GM23338 (cell line): ENCODE data around the gene ALG10B. TPM values are rescaled to one million over a fixed set of nuclear protein-coding genes. Genes with fewer than 3 reads are reported as not detected.

Experiments used
- ATAC-seq: fragments of 200-7000 bp; cut with Tn5 transposase; 3 replicates; pipeline ENCODE4 v1.9.1; 2020
- DNase-seq: peaks from one replicate; pipeline ENCODE4 v3.0.0-alpha.2; 2015; ENCODE audit warnings: low spot score
- H2AFZ ChIP-seq: fragments of 200-600 bp; sonication (generic); 2 replicates; pipeline ENCODE4 v1.8.0; 2016; ENCODE audit warnings: antibody characterized with exemption, mild to moderate bottlenecking, moderate library complexity
- H3F3A ChIP-seq: fragments of 200-600 bp; sonication (generic); replicated peaks from 2 replicates; pipeline ENCODE4 v1.8.0; 2017; ENCODE audit warnings: antibody characterized with exemption, mixed run types, low read depth
- H3K27ac ChIP-seq: fragments of 200-600 bp; sonication (generic); 2 replicates; pipeline ENCODE4 v1.6.1; 2016; ENCODE audit warnings: low read depth
- H3K27me3 ChIP-seq: fragments of 200-600 bp; sonication (generic); 2 replicates; pipeline ENCODE4 v1.8.0; 2016; ENCODE audit warnings: mild to moderate bottlenecking, mixed run types, moderate library complexity; ENCODE audit not compliant: insufficient read depth
- H3K36me3 ChIP-seq: fragments of 200-600 bp; sonication (generic); 2 replicates; pipeline ENCODE4 v1.8.0; 2016; ENCODE audit warnings: mild to moderate bottlenecking; ENCODE audit not compliant: insufficient read depth
- H3K4me1 ChIP-seq: fragments of 200-600 bp; sonication (generic); 2 replicates; pipeline ENCODE4 v1.8.0; 2016; ENCODE audit warnings: mild to moderate bottlenecking, moderate library complexity; ENCODE audit not compliant: insufficient read depth
- H3K4me2 ChIP-seq: fragments of 200-600 bp; sonication (generic); 2 replicates; pipeline ENCODE4 v1.7.1; 2017; ENCODE audit warnings: mixed run types
- H3K4me3 ChIP-seq: fragments of 200-600 bp; sonication (generic); 2 replicates; pipeline ENCODE4 v1.6.1; 2016; ENCODE audit warnings: mixed run types
- H3K79me2 ChIP-seq: fragments of 200-600 bp; sonication (generic); replicated peaks from 2 replicates; pipeline ENCODE4 v1.8.0; 2017; ENCODE audit warnings: mild to moderate bottlenecking; ENCODE audit not compliant: insufficient read depth
- H3K9me2 ChIP-seq: fragments of 200-600 bp; sonication (generic); 2 replicates; pipeline ENCODE4 v1.8.0; 2017; ENCODE audit not compliant: insufficient read depth
- H4K20me1 ChIP-seq: fragments of 200-600 bp; sonication (generic); replicated peaks from 2 replicates; pipeline ENCODE4 v1.8.0; 2017; ENCODE audit warnings: mild to moderate bottlenecking; ENCODE audit not compliant: insufficient read depth
- H3K27ac Mint-ChIP-seq: 2 replicates; pipeline ENCODE4 v1.8.0; 2020; ENCODE audit warnings: inconsistent platforms, mild to moderate bottlenecking, moderate library complexity, mixed read lengths
- H3K27me3 Mint-ChIP-seq: 3 replicates; pipeline ENCODE4 v1.8.0; 2022; ENCODE audit warnings: low read depth, mild to moderate bottlenecking, moderate library complexity, mixed read lengths, inconsistent platforms; ENCODE audit not compliant: insufficient read depth, poor library complexity
- H3K36me3 Mint-ChIP-seq: 3 replicates; pipeline ENCODE4 v1.8.0; 2021; ENCODE audit warnings: low read depth, mild to moderate bottlenecking, inconsistent platforms, moderate library complexity, mixed read lengths
- H3K4me1 Mint-ChIP-seq: 3 replicates; pipeline ENCODE4 v1.8.0; 2020; ENCODE audit warnings: mild to moderate bottlenecking, inconsistent platforms, mixed read lengths
- H3K4me3 Mint-ChIP-seq: 3 replicates; pipeline ENCODE4 v1.8.0; 2021; ENCODE audit warnings: moderate library complexity, mild to moderate bottlenecking, inconsistent platforms, mixed read lengths
- H3K9me3 Mint-ChIP-seq: 3 replicates; pipeline ENCODE4 v1.8.0; 2020; ENCODE audit warnings: moderate library complexity, mild to moderate bottlenecking, inconsistent platforms, mixed read lengths
- EZH2 ChIP-seq: fragments of 200-600 bp; sonication (generic); IDR thresholded peaks from one replicate; pipeline ENCODE4 v1.8.0; 2017; ENCODE audit warnings: antibody characterized with exemption, mild to moderate bottlenecking, low read depth; ENCODE audit not compliant: unreplicated experiment
- EZH2phosphoT487 ChIP-seq: fragments of 200-600 bp; sonication (generic); IDR thresholded peaks from one replicate; pipeline ENCODE4 v1.8.1; 2018; ENCODE audit warnings: antibody characterized with exemption; ENCODE audit not compliant: unreplicated experiment
- JUNB ChIP-seq: IDR thresholded peaks from one replicate; pipeline ENCODE4 v1.6.1; 2016; ENCODE audit warnings: antibody characterized with exemption; ENCODE audit not compliant: unreplicated experiment
- STAT1 ChIP-seq: IDR thresholded peaks from one replicate; pipeline ENCODE4 v1.6.1; 2016; ENCODE audit warnings: antibody characterized with exemption; ENCODE audit not compliant: unreplicated experiment
- ZNF114 ChIP-seq: fragments of 250-450 bp; sonication (Bioruptor Pico); IDR thresholded peaks from 2 replicates; pipeline ENCODE4 v1.5.0; 2020; ENCODE audit warnings: mild to moderate bottlenecking, moderate library complexity
- ZNF331 ChIP-seq: fragments of 250-450 bp; sonication (Bioruptor Pico); IDR thresholded peaks from 2 replicates; pipeline ENCODE4 v1.5.0; 2020; ENCODE audit warnings: low read depth, mild to moderate bottlenecking, moderate library complexity
- polyA plus RNA-seq: library from polyadenylated mRNA; unstranded; fragments of >200 nt; fragmentation: Nextera tagmentation; extraction: Ambion mirVana; gene quantifications from 2 replicates; pipeline ENCODE4 v1.2.1, GENCODE V29; 2016
- total RNA-seq: library from RNA; depleted of rRNA; stranded (reverse); fragments of >200 nt; shearing (Covaris generic); gene quantifications from 2 replicates; pipeline ENCODE4 v1.2.3, GENCODE V29; 2014
- TF ChIP-seq, protein P1 (sequence below): fragments of 250-450 bp; sonication (Bioruptor Pico); IDR thresholded peaks from 2 replicates; pipeline ENCODE4 v1.5.0; 2020; ENCODE audit warnings: mild to moderate bottlenecking, moderate library complexity
- TF ChIP-seq, protein P2 (sequence below): IDR thresholded peaks from one replicate; pipeline ENCODE4 v1.6.1; 2018; ENCODE audit warnings: antibody characterized with exemption; ENCODE audit not compliant: unreplicated experiment
- TF ChIP-seq, protein P3 (sequence below): IDR thresholded peaks from 2 replicates; pipeline ENCODE4 v1.6.1; 2016; ENCODE audit warnings: antibody characterized with exemption
- TF ChIP-seq, protein P4 (sequence below), 2 experiments: fragments of 200-600 bp in 1 of 2; sonication (generic) in 1 of 2; conservative IDR thresholded peaks; 2 replicates each; pipeline versions ENCODE4 v1.5.1 to v1.6.1; 2016 to 2017; ENCODE audit warnings: antibody characterized with exemption in 2 of 2, low read depth in 2 of 2, mild to moderate bottlenecking in 2 of 2, moderate library complexity in 1 of 2

Gene ALG10B
- total and polyA plus RNA-seq, 2 experiments from 2014 or later, result 0.44 to 4.0 TPM

DNA sequence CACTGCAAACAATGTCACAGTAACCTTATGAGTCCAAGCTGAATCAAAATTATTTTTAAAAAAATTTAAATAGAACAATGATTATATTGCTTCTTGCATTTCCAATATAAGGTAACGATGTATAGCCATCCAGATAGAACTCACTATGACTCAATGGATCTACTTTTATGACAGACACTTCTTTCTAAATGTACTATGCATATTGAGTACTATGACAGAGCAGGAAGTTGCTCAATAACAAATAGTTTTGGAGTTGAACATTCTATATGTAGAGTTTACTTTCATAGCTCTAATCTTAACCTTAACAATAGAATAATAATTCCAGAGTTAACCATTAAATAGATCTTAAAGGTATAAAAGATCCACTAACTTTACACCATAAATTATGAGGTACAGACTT lies 46.7 kb upstream of the ALG10B start:
- H3F3A ChIP-seq, result no peaks in the 10 kb centered on the region
- Mint-ChIP-seq H3K4me3 (no peak overlapping the region), H3K9me3 (peaks cover 88% of the 10 kb centered on the region), H3K4me1 (no peaks in the 10 kb centered on the region), H3K27ac (no peak overlapping the region), H3K36me3 (peaks cover 9% of the 10 kb centered on the region; the same call in 2 of the 3 replicates), H3K27me3 (no peaks in the 10 kb centered on the region)
- no peaks in the 10 kb centered on the region for H3K36me3 ChIP-seq
- ATAC-seq (no peak), DNase-seq (no peak)
- H3K79me2 ChIP-seq, result no peaks in the 10 kb centered on the region
- H3K4me1 ChIP-seq, result no peaks in the 10 kb centered on the region
- H3K4me2 ChIP-seq, result no peak overlapping the region
- H4K20me1 ChIP-seq, result no peaks in the 10 kb centered on the region
- no peak for TF ChIP-seq STAT1
- H3K27ac ChIP-seq, result no peak overlapping the region
- no peaks in the 10 kb centered on the region for H3K9me2 ChIP-seq
- H2AFZ ChIP-seq, result no peak overlapping the region
- H3K4me3 ChIP-seq, result no peak overlapping the region
- H3K27me3 ChIP-seq, result no peaks in the 10 kb centered on the region

DNA sequence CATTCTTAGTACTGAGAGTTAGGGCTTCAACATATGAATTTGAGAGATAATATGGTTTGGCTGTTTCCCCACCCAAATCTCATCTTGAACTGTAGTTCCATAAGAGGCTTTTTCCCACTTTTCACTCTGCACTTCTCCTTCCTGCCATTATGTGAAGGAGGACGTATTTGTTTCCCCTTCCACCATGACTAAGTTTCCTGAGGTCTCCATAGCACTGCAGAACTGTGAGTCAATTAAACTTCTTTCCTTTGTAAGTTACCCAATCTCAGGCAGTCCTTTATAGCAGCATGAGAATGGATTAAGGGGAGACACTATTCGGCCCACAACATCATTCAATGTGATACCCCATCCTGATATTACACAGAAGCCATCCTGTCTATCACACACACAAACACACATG lies 36.8 kb upstream of the ALG10B start:
- Histone ChIP-seq H2AFZ (no peak overlapping the region), H3K27ac (no peak overlapping the region), H3K4me2 (no peak overlapping the region), H3K4me3 (no peak overlapping the region), H3K27me3 (no peaks in the 10 kb centered on the region), H3K9me2 (no peaks in the 10 kb centered on the region), H3K36me3 (peaks cover 6% of the 10 kb centered on the region; the same call in 1 of the 2 replicates), H3K4me1 (no peaks in the 10 kb centered on the region), H3K79me2 (no peaks in the 10 kb centered on the region), H4K20me1 (no peaks in the 10 kb centered on the region), H3F3A (no peaks in the 10 kb centered on the region)
- Mint-ChIP-seq H3K4me1 (no peaks in the 10 kb centered on the region), H3K27ac (no peak overlapping the region), H3K36me3 (peaks cover 21% of the 10 kb centered on the region), H3K27me3 (no peaks in the 10 kb centered on the region), H3K9me3 (peaks cover 78% of the 10 kb centered on the region), H3K4me3 (no peak overlapping the region)
- no peak for ATAC-seq
- no peak for DNase-seq
- TF ChIP-seq, protein P1, sequence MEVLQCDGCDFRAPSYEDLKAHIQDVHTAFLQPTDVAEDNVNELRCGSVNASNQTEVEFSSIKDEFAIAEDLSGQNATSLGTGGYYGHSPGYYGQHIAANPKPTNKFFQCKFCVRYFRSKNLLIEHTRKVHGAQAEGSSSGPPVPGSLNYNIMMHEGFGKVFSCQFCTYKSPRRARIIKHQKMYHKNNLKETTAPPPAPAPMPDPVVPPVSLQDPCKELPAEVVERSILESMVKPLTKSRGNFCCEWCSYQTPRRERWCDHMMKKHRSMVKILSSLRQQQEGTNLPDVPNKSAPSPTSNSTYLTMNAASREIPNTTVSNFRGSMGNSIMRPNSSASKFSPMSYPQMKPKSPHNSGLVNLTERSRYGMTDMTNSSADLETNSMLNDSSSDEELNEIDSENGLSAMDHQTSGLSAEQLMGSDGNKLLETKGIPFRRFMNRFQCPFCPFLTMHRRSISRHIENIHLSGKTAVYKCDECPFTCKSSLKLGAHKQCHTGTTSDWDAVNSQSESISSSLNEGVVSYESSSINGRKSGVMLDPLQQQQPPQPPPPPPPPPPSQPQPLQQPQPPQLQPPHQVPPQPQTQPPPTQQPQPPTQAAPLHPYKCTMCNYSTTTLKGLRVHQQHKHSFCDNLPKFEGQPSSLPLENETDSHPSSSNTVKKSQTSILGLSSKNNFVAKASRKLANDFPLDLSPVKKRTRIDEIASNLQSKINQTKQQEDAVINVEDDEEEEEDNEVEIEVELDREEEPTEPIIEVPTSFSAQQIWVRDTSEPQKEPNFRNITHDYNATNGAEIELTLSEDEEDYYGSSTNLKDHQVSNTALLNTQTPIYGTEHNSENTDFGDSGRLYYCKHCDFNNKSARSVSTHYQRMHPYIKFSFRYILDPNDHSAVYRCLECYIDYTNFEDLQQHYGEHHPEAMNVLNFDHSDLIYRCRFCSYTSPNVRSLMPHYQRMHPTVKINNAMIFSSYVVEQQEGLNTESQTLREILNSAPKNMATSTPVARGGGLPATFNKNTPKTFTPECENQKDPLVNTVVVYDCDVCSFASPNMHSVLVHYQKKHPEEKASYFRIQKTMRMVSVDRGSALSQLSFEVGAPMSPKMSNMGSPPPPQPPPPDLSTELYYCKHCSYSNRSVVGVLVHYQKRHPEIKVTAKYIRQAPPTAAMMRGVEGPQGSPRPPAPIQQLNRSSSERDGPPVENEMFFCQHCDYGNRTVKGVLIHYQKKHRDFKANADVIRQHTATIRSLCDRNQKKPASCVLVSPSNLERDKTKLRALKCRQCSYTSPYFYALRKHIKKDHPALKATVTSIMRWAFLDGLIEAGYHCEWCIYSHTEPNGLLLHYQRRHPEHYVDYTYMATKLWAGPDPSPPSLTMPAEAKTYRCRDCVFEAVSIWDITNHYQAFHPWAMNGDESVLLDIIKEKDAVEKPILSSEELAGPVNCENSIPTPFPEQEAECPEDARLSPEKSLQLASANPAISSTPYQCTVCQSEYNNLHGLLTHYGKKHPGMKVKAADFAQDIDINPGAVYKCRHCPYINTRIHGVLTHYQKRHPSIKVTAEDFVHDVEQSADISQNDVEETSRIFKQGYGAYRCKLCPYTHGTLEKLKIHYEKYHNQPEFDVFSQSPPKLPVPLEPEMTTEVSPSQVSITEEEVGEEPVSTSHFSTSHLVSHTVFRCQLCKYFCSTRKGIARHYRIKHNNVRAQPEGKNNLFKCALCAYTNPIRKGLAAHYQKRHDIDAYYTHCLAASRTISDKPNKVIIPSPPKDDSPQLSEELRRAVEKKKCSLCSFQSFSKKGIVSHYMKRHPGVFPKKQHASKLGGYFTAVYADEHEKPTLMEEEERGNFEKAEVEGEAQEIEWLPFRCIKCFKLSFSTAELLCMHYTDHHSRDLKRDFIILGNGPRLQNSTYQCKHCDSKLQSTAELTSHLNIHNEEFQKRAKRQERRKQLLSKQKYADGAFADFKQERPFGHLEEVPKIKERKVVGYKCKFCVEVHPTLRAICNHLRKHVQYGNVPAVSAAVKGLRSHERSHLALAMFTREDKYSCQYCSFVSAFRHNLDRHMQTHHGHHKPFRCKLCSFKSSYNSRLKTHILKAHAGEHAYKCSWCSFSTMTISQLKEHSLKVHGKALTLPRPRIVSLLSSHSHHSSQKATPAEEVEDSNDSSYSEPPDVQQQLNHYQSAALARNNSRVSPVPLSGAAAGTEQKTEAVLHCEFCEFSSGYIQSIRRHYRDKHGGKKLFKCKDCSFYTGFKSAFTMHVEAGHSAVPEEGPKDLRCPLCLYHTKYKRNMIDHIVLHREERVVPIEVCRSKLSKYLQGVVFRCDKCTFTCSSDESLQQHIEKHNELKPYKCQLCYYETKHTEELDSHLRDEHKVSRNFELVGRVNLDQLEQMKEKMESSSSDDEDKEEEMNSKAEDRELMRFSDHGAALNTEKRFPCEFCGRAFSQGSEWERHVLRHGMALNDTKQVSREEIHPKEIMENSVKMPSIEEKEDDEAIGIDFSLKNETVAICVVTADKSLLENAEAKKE (CRISPR knock-in tag), result no peak
- TF ChIP-seq JUNB, result no peak
- no peak for TF ChIP-seq ZNF114 (CRISPR knock-in tag)
- TF ChIP-seq ZNF331 (CRISPR knock-in tag), result no peak
- TF ChIP-seq EZH2, result no peak
- TF ChIP-seq, protein P2, sequence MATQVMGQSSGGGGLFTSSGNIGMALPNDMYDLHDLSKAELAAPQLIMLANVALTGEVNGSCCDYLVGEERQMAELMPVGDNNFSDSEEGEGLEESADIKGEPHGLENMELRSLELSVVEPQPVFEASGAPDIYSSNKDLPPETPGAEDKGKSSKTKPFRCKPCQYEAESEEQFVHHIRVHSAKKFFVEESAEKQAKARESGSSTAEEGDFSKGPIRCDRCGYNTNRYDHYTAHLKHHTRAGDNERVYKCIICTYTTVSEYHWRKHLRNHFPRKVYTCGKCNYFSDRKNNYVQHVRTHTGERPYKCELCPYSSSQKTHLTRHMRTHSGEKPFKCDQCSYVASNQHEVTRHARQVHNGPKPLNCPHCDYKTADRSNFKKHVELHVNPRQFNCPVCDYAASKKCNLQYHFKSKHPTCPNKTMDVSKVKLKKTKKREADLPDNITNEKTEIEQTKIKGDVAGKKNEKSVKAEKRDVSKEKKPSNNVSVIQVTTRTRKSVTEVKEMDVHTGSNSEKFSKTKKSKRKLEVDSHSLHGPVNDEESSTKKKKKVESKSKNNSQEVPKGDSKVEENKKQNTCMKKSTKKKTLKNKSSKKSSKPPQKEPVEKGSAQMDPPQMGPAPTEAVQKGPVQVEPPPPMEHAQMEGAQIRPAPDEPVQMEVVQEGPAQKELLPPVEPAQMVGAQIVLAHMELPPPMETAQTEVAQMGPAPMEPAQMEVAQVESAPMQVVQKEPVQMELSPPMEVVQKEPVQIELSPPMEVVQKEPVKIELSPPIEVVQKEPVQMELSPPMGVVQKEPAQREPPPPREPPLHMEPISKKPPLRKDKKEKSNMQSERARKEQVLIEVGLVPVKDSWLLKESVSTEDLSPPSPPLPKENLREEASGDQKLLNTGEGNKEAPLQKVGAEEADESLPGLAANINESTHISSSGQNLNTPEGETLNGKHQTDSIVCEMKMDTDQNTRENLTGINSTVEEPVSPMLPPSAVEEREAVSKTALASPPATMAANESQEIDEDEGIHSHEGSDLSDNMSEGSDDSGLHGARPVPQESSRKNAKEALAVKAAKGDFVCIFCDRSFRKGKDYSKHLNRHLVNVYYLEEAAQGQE, result no peak
- no peak for TF ChIP-seq EZH2phosphoT487
- TF ChIP-seq, protein P3, sequence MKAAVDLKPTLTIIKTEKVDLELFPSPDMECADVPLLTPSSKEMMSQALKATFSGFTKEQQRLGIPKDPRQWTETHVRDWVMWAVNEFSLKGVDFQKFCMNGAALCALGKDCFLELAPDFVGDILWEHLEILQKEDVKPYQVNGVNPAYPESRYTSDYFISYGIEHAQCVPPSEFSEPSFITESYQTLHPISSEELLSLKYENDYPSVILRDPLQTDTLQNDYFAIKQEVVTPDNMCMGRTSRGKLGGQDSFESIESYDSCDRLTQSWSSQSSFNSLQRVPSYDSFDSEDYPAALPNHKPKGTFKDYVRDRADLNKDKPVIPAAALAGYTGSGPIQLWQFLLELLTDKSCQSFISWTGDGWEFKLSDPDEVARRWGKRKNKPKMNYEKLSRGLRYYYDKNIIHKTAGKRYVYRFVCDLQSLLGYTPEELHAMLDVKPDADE, result no peak
- TF ChIP-seq, protein P4, sequence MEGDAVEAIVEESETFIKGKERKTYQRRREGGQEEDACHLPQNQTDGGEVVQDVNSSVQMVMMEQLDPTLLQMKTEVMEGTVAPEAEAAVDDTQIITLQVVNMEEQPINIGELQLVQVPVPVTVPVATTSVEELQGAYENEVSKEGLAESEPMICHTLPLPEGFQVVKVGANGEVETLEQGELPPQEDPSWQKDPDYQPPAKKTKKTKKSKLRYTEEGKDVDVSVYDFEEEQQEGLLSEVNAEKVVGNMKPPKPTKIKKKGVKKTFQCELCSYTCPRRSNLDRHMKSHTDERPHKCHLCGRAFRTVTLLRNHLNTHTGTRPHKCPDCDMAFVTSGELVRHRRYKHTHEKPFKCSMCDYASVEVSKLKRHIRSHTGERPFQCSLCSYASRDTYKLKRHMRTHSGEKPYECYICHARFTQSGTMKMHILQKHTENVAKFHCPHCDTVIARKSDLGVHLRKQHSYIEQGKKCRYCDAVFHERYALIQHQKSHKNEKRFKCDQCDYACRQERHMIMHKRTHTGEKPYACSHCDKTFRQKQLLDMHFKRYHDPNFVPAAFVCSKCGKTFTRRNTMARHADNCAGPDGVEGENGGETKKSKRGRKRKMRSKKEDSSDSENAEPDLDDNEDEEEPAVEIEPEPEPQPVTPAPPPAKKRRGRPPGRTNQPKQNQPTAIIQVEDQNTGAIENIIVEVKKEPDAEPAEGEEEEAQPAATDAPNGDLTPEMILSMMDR (conservative IDR thresholded peaks at IDR 0.05; ENCODE audit: low read depth in 2 of 2), result no peak
